ENCODE results near the gene CARD11. TPM values are rescaled to one million over a fixed set of nuclear protein-coding genes. Genes with fewer than 3 reads are reported as not detected.

CARD11 gene
- total and polyA plus RNA-seq, 2 of the 13 experiments (the other 11 are each of a cell fraction or from before 2014, with no cell fraction given) = 0.04 TPM; not detected in 1

DNA sequence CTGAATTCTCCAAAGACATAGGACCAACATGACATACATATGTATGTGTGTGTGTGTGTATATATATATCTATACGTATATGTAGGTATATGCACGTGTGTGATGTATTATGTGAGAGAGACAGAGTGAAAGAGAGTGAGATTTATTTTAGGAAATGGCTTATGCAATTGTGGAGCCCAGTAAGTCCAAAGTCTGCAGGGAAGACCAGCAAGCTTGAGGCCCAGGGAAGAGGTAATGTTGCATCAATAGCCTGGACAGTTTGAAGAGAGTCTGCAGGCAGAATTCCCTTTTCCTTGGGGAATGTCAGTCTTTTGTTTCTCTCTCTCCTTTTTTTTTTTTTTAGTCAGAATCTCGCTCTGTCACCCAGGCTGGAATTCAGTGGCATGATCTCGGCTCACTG lies 33.0 kb upstream of the CARD11 start:
- ChIA-PET POLR2A (no interaction called here), CTCF (ENCODE audit: low intra/inter-chr PET ratio, low total read pairs) (no interaction called here)
- Histone ChIP-seq H2AFZ (ENCODE audit: low read length) (no peak overlapping the region), H3K27ac (ENCODE audit: extremely low read length, insufficient read depth, low read length) (no peak overlapping the region), H4K20me1 (ENCODE audit: insufficient read depth, low read length) (no peaks in the 10 kb centered on the region), H3K79me2 (ENCODE audit: insufficient read depth, low read length) (no peaks in the 10 kb centered on the region), H3K4me2 (ENCODE audit: low read depth, low read length) (no peak overlapping the region), H3K9ac (ENCODE audit: insufficient read depth, low read depth, low read length) (no peak overlapping the region), H3K4me3 (replicated peaks in 1 of 3; ENCODE audit: insufficient read depth in 1 of 3, low read depth in 2 of 3, low read length in 3 of 3) (no peak overlapping the region), H3K27me3 (ENCODE audit: control insufficient read depth in 1 of 2, insufficient read depth in 2 of 2, low read length in 2 of 2) (peaks cover 0 to 8% of the 10 kb centered on the region in 2 experiments; a peak in 2 of 5 replicates), H3K36me3 (replicated peaks in 1 of 2; ENCODE audit: control insufficient read depth in 1 of 2, insufficient read depth in 2 of 2, low read length in 2 of 2) (no peaks in the 10 kb centered on the region), H3K9me3 (ENCODE audit: low read length) (peaks cover 12% of the 10 kb centered on the region; the same call in 1 of the 2 replicates), H3K4me1 (ENCODE audit: insufficient read depth, low read length) (peaks cover 10% of the 10 kb centered on the region)
- in situ Hi-C loops (cut with HindIII; ENCODE audit: extremely low pct_ligation_motif_present, low pct_unique_long_range_greater_than_20kb) (no loop called here), intact Hi-C loops (cut with micrococcal nuclease; ENCODE audit: unreplicated experiment) (no loop called here)
- TF ChIP-seq, protein P1, sequence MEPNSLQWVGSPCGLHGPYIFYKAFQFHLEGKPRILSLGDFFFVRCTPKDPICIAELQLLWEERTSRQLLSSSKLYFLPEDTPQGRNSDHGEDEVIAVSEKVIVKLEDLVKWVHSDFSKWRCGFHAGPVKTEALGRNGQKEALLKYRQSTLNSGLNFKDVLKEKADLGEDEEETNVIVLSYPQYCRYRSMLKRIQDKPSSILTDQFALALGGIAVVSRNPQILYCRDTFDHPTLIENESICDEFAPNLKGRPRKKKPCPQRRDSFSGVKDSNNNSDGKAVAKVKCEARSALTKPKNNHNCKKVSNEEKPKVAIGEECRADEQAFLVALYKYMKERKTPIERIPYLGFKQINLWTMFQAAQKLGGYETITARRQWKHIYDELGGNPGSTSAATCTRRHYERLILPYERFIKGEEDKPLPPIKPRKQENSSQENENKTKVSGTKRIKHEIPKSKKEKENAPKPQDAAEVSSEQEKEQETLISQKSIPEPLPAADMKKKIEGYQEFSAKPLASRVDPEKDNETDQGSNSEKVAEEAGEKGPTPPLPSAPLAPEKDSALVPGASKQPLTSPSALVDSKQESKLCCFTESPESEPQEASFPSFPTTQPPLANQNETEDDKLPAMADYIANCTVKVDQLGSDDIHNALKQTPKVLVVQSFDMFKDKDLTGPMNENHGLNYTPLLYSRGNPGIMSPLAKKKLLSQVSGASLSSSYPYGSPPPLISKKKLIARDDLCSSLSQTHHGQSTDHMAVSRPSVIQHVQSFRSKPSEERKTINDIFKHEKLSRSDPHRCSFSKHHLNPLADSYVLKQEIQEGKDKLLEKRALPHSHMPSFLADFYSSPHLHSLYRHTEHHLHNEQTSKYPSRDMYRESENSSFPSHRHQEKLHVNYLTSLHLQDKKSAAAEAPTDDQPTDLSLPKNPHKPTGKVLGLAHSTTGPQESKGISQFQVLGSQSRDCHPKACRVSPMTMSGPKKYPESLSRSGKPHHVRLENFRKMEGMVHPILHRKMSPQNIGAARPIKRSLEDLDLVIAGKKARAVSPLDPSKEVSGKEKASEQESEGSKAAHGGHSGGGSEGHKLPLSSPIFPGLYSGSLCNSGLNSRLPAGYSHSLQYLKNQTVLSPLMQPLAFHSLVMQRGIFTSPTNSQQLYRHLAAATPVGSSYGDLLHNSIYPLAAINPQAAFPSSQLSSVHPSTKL (CRISPR knock-in tag; IDR thresholded peaks at IDR 0.05) = 0 out of 2 replicates have a peak, but pooled peaks have one; percentile 28
- TF ChIP-seq CEBPG (CRISPR knock-in tag; IDR thresholded peaks at IDR 0.05) (peak; percentile 21; the same call in 1 of the 2 replicates), ZNF672 (CRISPR knock-in tag; IDR thresholded peaks at IDR 0.05) (no peak), HNF4G (IDR thresholded peaks at IDR 0.05; ENCODE audit: borderline replicate concordance, low read depth, low read length) (peak; percentile 44; the same call in 1 of the 2 replicates), HNF4G (CRISPR knock-in tag; IDR thresholded peaks at IDR 0.05; ENCODE audit: borderline replicate concordance, low read depth) (no peak), ATF4 (CRISPR knock-in tag; IDR thresholded peaks at IDR 0.05) (peak in 1 of 2 experiments; percentile 54; a peak in 1 of 4 replicates), PHF21A (CRISPR knock-in tag; IDR thresholded peaks at IDR 0.05) (no peak), STAT5B (CRISPR knock-in tag; IDR thresholded peaks at IDR 0.05) (no peak), HNF4A (CRISPR knock-in tag; IDR thresholded peaks at IDR 0.05) (peak; percentile 72), DBP (CRISPR knock-in tag; IDR thresholded peaks at IDR 0.05; ENCODE audit: not compliant biosample characterization) (no peak), CCAR2 (optimal IDR thresholded peaks at IDR 0.05; ENCODE audit: low read depth, low read length) (no peak), ZNF101 (CRISPR knock-in tag; IDR thresholded peaks at IDR 0.05; ENCODE audit: borderline replicate concordance, low read depth) (no peak), KLF11 (CRISPR knock-in tag; IDR thresholded peaks at IDR 0.05) (no peak), TAF1 (CRISPR knock-in tag; IDR thresholded peaks at IDR 0.05) (no peak)
- TF ChIP-seq, protein P2, sequence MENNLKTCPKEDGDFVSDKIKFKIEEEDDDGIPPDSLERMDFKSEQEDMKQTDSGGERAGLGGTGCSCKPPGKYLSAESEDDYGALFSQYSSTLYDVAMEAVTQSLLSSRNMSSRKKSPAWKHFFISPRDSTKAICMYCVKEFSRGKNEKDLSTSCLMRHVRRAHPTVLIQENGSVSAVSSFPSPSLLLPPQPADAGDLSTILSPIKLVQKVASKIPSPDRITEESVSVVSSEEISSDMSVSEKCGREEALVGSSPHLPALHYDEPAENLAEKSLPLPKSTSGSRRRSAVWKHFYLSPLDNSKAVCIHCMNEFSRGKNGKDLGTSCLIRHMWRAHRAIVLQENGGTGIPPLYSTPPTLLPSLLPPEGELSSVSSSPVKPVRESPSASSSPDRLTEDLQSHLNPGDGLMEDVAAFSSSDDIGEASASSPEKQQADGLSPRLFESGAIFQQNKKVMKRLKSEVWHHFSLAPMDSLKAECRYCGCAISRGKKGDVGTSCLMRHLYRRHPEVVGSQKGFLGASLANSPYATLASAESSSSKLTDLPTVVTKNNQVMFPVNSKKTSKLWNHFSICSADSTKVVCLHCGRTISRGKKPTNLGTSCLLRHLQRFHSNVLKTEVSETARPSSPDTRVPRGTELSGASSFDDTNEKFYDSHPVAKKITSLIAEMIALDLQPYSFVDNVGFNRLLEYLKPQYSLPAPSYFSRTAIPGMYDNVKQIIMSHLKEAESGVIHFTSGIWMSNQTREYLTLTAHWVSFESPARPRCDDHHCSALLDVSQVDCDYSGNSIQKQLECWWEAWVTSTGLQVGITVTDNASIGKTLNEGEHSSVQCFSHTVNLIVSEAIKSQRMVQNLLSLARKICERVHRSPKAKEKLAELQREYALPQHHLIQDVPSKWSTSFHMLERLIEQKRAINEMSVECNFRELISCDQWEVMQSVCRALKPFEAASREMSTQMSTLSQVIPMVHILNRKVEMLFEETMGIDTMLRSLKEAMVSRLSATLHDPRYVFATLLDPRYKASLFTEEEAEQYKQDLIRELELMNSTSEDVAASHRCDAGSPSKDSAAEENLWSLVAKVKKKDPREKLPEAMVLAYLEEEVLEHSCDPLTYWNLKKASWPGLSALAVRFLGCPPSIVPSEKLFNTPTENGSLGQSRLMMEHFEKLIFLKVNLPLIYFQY (CRISPR knock-in tag; IDR thresholded peaks at IDR 0.05; ENCODE audit: borderline replicate concordance) = no peak
- DNase-seq (ENCODE audit: low spot score) (peak; percentile 10), FAIRE-seq (no peak), ATAC-seq (no peak)
- WGBS (ENCODE audit: low lambda C conversion rate) = 8% methylated on average over 4 of the region's 4 CpGs
- no TSS peak for BruUV-seq (replicated peaks)
